Activated naive CD8-positive, alpha-beta T cell treated with anti-CD3 and anti-CD28 coated beads, Interleukin-2, amount 50 U/mL, for 24 hours (primary cell): Measurements from ENCODE around the gene PHF23.
A peak's percentile ranks its signal among the peaks of the same experiment; 100 is the strongest.

Experiments used
- ATAC-seq: fragments of 150-1000 bp; cut with Tn5 transposase; one replicate; pipeline ENCODE4 v1.10.0; 2021
- DNase-seq: peaks from one replicate; pipeline ENCODE4 v3.0.0; 2021
- H3K27ac Mint-ChIP-seq: one replicate; pipeline ENCODE4 v1.8.0; 2021; ENCODE audit warnings: mild to moderate bottlenecking, mixed read lengths
- H3K27me3 Mint-ChIP-seq: one replicate; pipeline ENCODE4 v1.8.0; 2021; ENCODE audit warnings: mixed read lengths
- H3K36me3 Mint-ChIP-seq: one replicate; pipeline ENCODE4 v1.8.0; 2021; ENCODE audit warnings: low read depth, mixed read lengths
- H3K4me1 Mint-ChIP-seq: one replicate; pipeline ENCODE4 v1.8.0; 2021; ENCODE audit warnings: mixed read lengths
- H3K4me3 Mint-ChIP-seq: one replicate; pipeline ENCODE4 v1.8.0; 2021; ENCODE audit warnings: mild to moderate bottlenecking, moderate library complexity, mixed read lengths
- H3K9me3 Mint-ChIP-seq: one replicate; pipeline ENCODE4 v1.8.0; 2021; ENCODE audit warnings: mixed read lengths

Gene PHF23

GRCh38 chr17:7222972-7223292 is 16.3 kb downstream of the PHF23 start:
- no peak overlapping the region for H3K27ac Mint-ChIP-seq
- H3K27me3 Mint-ChIP-seq: no peaks in the 10 kb centered on the region
- H3K4me3 Mint-ChIP-seq: no peak overlapping the region
- no peak for ATAC-seq
- peaks cover 27% of the 10 kb centered on the region for H3K36me3 Mint-ChIP-seq
- no peaks in the 10 kb centered on the region for H3K9me3 Mint-ChIP-seq
- H3K4me1 Mint-ChIP-seq: peaks cover 33% of the 10 kb centered on the region
- DNase-seq: no peak

GRCh38 chr17:7222093-7222971 is 16.9 kb downstream of the PHF23 start:
- Mint-ChIP-seq H3K4me1 (peaks cover 37% of the 10 kb centered on the region), H3K27me3 (no peaks in the 10 kb centered on the region), H3K9me3 (no peaks in the 10 kb centered on the region), H3K4me3 (no peak overlapping the region), H3K27ac (peak overlapping the region; percentile 35), H3K36me3 (peaks cover 26% of the 10 kb centered on the region)
- no peak for DNase-seq
- ATAC-seq: no peak

DNA sequence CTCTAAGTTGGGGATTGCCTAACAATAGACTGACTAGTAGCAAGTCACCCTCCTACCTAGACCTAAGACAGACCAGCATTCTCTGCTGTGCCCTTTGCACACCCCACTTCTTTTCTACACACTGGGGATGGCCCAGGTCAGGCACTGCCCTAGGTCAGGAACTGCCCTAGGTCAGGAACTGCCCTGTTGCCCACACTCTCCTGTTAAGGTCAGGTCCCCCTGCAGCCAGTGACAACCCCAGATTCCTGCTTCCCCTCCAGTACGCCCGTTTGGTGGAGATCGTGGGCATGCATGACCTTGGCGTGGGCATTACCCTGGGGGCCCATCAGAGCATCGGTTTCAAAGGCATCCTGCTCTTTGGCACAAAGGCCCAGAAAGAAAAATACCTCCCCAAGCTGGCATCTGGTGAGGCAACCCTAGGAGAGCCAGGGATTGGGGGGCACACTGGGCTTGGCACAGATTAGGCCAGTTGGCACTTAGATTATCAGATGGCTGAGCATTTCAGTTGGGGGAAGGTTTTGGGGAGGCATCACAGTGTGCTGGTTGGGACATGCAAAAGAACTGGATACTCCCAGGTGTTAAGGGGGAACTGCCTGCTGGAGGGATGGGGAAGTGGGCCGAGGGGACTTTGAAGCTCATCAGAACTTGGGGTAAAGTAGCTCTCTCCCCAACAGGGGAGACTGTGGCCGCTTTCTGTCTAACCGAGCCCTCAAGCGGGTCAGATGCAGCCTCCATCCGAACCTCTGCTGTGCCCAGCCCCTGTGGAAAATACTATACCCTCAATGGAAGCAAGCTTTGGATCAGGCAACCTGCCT is 17.8 kb downstream of the PHF23 start:
- peak overlapping the region; percentile 93 for H3K4me3 Mint-ChIP-seq
- no peak for DNase-seq
- no peaks in the 10 kb centered on the region for H3K9me3 Mint-ChIP-seq
- H3K27me3 Mint-ChIP-seq: no peaks in the 10 kb centered on the region
- peaks cover 22% of the 10 kb centered on the region for H3K36me3 Mint-ChIP-seq
- H3K4me1 Mint-ChIP-seq: peaks cover 41% of the 10 kb centered on the region
- peak overlapping the region; percentile 35 for H3K27ac Mint-ChIP-seq
- ATAC-seq: no peak

GRCh38 chr17:7220593-7221277 is 18.5 kb downstream of the PHF23 start:
- peaks cover 22% of the 10 kb centered on the region for H3K36me3 Mint-ChIP-seq
- H3K9me3 Mint-ChIP-seq: no peaks in the 10 kb centered on the region
- H3K4me3 Mint-ChIP-seq: peak overlapping the region; percentile 93
- ATAC-seq (peak; percentile 42), DNase-seq (peak; percentile 66)
- peak overlapping the region; percentile 95 for H3K27ac Mint-ChIP-seq
- H3K4me1 Mint-ChIP-seq: peaks cover 49% of the 10 kb centered on the region
- no peaks in the 10 kb centered on the region for H3K27me3 Mint-ChIP-seq

DNA sequence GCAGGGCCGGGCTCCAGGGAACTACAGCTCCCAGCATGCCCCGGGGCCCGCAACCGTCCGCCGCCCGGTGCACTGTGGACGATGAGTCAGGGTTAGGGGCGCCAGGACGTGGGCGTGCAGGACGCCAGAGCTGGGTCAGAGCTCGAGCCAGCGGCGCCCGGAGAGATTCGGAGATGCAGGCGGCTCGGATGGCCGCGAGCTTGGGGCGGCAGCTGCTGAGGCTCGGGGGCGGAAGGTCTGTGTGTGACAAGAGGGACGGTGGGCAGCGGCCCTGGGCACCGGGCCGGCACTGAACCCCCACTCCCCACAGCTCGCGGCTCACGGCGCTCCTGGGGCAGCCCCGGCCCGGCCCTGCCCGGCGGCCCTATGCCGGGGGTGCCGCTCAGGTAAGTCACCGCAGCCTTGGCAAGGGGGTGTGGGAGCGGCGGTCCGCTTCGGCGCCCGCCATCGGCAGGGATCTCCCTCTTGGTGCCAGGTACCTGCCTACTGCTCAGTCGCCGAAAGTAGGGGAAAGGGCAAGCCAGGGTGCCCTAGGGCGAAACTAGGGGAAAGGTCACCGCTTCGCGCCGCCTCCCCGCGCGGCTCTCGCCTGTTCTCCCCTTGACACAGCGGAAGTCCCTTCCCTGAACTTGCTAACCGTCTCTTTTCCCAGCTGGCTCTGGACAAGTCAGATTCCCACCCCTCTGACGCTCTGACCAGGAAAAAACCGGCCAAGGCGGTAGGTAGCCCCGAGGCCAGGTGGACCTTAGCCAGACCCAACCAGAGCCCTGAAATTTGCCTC is 19.3 kb downstream of the PHF23 start, which contains the start of the genes ACADVL and DLG4:
Gene ACADVL, plus strand, starts transcription at position 127 of the 781 bp plus-strand sequence. Its CDS starts 47 bp downstream, at position 174.
Gene DLG4, minus strand, starts transcription at position 25 of the 781 bp plus-strand sequence.
- Mint-ChIP-seq H3K27ac (peak within 1 kb of the TSS; percentile 95), H3K4me3 (peak within 1 kb of the TSS; percentile 93), H3K27me3 (no peaks in the 10 kb centered on the region), H3K4me1 (peaks cover 54% of the 10 kb centered on the region), H3K36me3 (peaks cover 22% of the 10 kb centered on the region), H3K9me3 (no peaks in the 10 kb centered on the region)
- ATAC-seq (peak; percentile 72), DNase-seq (peak; percentile 88)

DNA sequence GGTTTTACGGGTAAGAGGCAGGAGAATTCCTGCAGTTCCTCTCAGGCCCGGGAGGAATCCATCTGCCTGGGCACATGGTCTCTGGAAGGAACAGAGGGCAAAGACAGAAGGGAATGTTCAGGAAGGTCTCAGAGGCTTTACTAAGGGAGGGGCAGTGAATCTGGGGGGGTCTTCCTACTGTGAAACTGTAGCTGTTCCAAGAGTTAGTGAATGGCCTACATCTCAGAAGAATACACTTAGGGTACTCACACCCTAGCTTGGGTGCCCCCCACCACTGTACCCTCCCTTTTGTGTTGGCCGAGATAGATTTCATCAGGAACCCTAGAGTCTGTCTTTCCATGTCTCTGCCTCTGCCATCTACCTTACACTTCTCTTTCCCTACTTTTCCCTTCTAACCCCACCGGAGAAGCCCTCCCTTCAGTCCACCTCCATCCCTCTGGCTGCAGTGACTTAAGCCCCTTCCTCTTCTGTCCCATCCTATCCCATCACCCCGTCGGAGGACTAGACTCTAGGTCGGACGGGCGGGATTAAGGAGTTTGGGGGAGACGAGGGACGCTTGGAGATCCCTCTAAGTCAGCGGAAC is 19.9 kb downstream of the PHF23 start:
- peaks cover 60% of the 10 kb centered on the region for H3K4me1 Mint-ChIP-seq
- H3K27ac Mint-ChIP-seq: peak overlapping the region; percentile 95
- no peak for ATAC-seq
- DNase-seq: no peak
- peaks cover 22% of the 10 kb centered on the region for H3K36me3 Mint-ChIP-seq
- H3K27me3 Mint-ChIP-seq: no peaks in the 10 kb centered on the region
- H3K4me3 Mint-ChIP-seq: peak overlapping the region; percentile 93
- no peaks in the 10 kb centered on the region for H3K9me3 Mint-ChIP-seq

GRCh38 chr17:7218758-7219157 is 20.5 kb downstream of the PHF23 start:
- Mint-ChIP-seq H3K9me3 (no peaks in the 10 kb centered on the region), H3K27me3 (no peaks in the 10 kb centered on the region), H3K36me3 (peaks cover 19% of the 10 kb centered on the region), H3K4me3 (peak overlapping the region; percentile 93), H3K27ac (peak overlapping the region; percentile 95), H3K4me1 (peaks cover 65% of the 10 kb centered on the region)
- DNase-seq: no peak
- ATAC-seq: no peak

DNA sequence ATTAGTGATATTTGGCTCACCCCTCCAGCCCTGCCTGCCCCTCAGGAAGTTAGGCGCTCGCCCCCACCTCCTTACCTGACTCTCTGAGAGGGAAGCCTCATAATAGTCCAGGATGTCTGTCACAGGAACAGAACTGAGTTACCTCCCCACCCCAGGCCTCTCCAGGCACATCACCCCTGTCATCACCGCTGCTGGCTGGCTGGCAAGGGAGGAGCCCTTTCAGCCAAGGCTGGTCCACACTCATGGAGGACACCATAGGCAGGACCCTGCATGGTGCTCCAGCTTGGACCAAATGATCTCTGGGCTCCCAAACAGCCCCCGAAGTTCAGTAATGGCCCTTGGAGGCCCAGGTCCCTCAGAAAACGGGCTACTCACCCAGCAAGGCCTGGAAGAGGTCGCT is 21.1 kb downstream of the PHF23 start:
- DNase-seq (peak; percentile 24), ATAC-seq (no peak)
- H3K4me1 Mint-ChIP-seq: peaks cover 70% of the 10 kb centered on the region
- H3K4me3 Mint-ChIP-seq: peak overlapping the region; percentile 41
- H3K9me3 Mint-ChIP-seq: no peaks in the 10 kb centered on the region
- H3K27me3 Mint-ChIP-seq: peaks cover 2% of the 10 kb centered on the region
- peaks cover 14% of the 10 kb centered on the region for H3K36me3 Mint-ChIP-seq
- H3K27ac Mint-ChIP-seq: peak overlapping the region; percentile 49

DNA sequence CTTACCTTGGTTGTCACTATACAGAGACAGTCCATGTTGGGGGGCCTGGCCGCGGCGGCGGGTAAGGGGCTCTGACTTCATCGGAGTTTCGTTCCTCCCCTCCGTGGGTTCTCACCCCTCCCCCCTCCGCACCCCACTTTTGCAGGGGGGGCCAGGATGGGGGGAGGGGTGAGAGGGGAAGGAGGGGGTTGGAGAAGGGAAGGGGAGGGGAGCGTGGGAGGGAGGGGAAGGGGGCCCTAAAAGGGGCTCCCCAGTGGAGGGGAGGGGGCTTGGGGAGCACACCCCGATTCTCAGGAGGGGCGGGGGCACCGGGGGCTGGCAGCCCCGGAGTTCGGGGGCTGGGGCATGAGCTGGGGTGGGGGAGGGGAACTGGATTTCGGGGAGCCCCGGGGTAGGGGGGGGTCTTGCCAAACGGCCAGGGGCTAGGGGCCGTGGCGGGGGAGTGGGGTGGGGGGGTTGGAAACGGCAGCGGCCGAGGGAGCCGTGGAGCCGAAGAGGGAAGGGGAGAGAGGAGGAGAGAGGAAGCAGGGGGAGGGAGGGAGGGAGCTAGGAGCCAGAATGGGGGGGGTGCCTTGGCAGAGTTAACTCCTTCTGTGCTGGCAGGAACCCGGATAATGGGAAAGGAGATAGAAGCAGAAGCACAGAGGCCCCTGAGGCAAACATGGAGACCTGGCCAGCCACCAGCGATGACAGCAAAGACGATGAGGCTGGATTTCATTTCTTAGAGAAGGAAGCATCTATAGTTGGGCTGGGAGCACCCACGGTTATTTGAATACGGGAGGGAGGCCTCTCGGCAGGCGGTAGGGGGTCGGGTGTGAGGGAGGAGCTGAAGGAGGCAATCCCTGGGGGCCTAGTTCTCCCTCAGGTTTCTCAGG is 21.9 kb downstream of the PHF23 start:
- Mint-ChIP-seq H3K36me3 (peaks cover 6% of the 10 kb centered on the region), H3K4me1 (peaks cover 71% of the 10 kb centered on the region), H3K27ac (peak overlapping the region; percentile 49), H3K4me3 (peak overlapping the region; percentile 72), H3K27me3 (peaks cover 2% of the 10 kb centered on the region), H3K9me3 (no peaks in the 10 kb centered on the region)
- DNase-seq (peak; percentile 40), ATAC-seq (no peak)

- no peak for DNase-seq
- peak overlapping the region; percentile 29 for H3K27ac Mint-ChIP-seq
- no peak for ATAC-seq
- H3K36me3 Mint-ChIP-seq: peaks cover 5% of the 10 kb centered on the region
- H3K9me3 Mint-ChIP-seq: no peaks in the 10 kb centered on the region
- H3K27me3 Mint-ChIP-seq: peaks cover 2% of the 10 kb centered on the region
- peaks cover 69% of the 10 kb centered on the region for H3K4me1 Mint-ChIP-seq
- peak overlapping the region; percentile 72 for H3K4me3 Mint-ChIP-seq
These were observed 22.8 kb downstream of the PHF23 start for GRCh38 chr17:7216242-7217112.

GRCh38 chr17:7215652-7216180 is 23.5 kb downstream of the PHF23 start:
- ATAC-seq: no peak
- Mint-ChIP-seq H3K27me3 (peaks cover 2% of the 10 kb centered on the region), H3K36me3 (no peaks in the 10 kb centered on the region), H3K9me3 (no peaks in the 10 kb centered on the region), H3K4me1 (peaks cover 65% of the 10 kb centered on the region), H3K4me3 (peak overlapping the region; percentile 84), H3K27ac (peak overlapping the region; percentile 85)
- DNase-seq: no peak

- DNase-seq (no peak), ATAC-seq (no peak)
- peaks cover 61% of the 10 kb centered on the region for H3K4me1 Mint-ChIP-seq
- peaks cover 2% of the 10 kb centered on the region for H3K27me3 Mint-ChIP-seq
- no peaks in the 10 kb centered on the region for H3K9me3 Mint-ChIP-seq
- H3K27ac Mint-ChIP-seq: peak overlapping the region; percentile 85
- H3K36me3 Mint-ChIP-seq: no peaks in the 10 kb centered on the region
- H3K4me3 Mint-ChIP-seq: peak overlapping the region; percentile 84
These were observed 24.1 kb downstream of the PHF23 start for GRCh38 chr17:7215136-7215638.
